CMK (cell line): Measurements from ENCODE around the gene VCL.

Experiments used
- DNase-seq: peaks from one replicate; pipeline ENCODE4 v3.0.0-alpha.2; 2010; ENCODE audit warnings: low read depth

VCL gene

GRCh38 chr10:74077416-74077815, 79.5 kb downstream of the VCL start:
- no peak for DNase-seq

- no peak for DNase-seq
Measured at GRCh38 chr10:74078037-74078436, 80.1 kb downstream of the VCL start.

- DNase-seq, result no peak
Measured at GRCh38 chr10:74079028-74079935, 81.4 kb downstream of the VCL start.

GRCh38 chr10:74079936-74080590, 82.1 kb downstream of the VCL start:
- DNase-seq, result no peak

- no peak for DNase-seq
Measured at GRCh38 chr10:74081192-74081803, 83.4 kb downstream of the VCL start.

GRCh38 chr10:74081941-74082718, 84.2 kb downstream of the VCL start:
- DNase-seq, result no peak

GRCh38 chr10:74083304-74083703, 85.4 kb downstream of the VCL start:
- DNase-seq, result no peak

- no peak for DNase-seq
Measured at GRCh38 chr10:74084955-74085354, 87.0 kb downstream of the VCL start.

- no peak for DNase-seq
Measured at GRCh38 chr10:74086317-74086716, 88.4 kb downstream of the VCL start.

GRCh38 chr10:74088722-74089121, 90.8 kb downstream of the VCL start:
- no peak for DNase-seq

- DNase-seq, result no peak
Measured at GRCh38 chr10:74092372-74092771, 94.5 kb downstream of the VCL start.

GRCh38 chr10:74093530-74094164, 95.7 kb downstream of the VCL start:
- DNase-seq, result no peak

GRCh38 chr10:74094231-74094630, 96.3 kb downstream of the VCL start:
- DNase-seq, result no peak

- no peak for DNase-seq
Measured at GRCh38 chr10:74096777-74097176, 98.9 kb downstream of the VCL start.

GRCh38 chr10:74097776-74098175, 99.9 kb downstream of the VCL start:
- no peak for DNase-seq

GRCh38 chr10:74099420-74099819, 101.5 kb downstream of the VCL start:
- no peak for DNase-seq

- no peak for DNase-seq
Measured at GRCh38 chr10:74099836-74100235, 101.9 kb downstream of the VCL start.

- no peak for DNase-seq
Measured at GRCh38 chr10:74103560-74104258, 105.8 kb downstream of the VCL start.

GRCh38 chr10:74104480-74104879, 106.6 kb downstream of the VCL start:
- DNase-seq, result no peak

- no peak for DNase-seq
Measured at GRCh38 chr10:74104996-74105395, 107.1 kb downstream of the VCL start.

- DNase-seq, result no peak
Measured at GRCh38 chr10:74107391-74107790, 109.5 kb downstream of the VCL start.
